KOPT-K1 (cell line): ENCODE results near the gene PPP1R8.
"Not testable (repeated sequence)": the region's sequence is repeated elsewhere in the genome, so short reads cannot be mapped to it uniquely, and the experiment has no call there.

Source experiments
- H3K27ac ChIP-seq: fragments of 200-600 bp; sonication (generic); 2 replicates; pipeline ENCODE4 v1.5.1; 2016; ENCODE audit warnings: antibody characterized with exemption, mild to moderate bottlenecking, low read depth, low read length; ENCODE audit not compliant: poor library complexity, severe bottlenecking
- H3K36me3 ChIP-seq: fragments of 200-600 bp; sonication (generic); 2 replicates; pipeline ENCODE4 v1.5.1; 2017; ENCODE audit warnings: antibody characterized with exemption, mild to moderate bottlenecking, low read length, moderate library complexity; ENCODE audit not compliant: insufficient read depth
- H3K9me3 ChIP-seq: fragments of 200-600 bp; sonication (generic); 2 replicates; pipeline ENCODE4 v1.5.1; 2017; ENCODE audit warnings: antibody characterized with exemption, low read length, mild to moderate bottlenecking; ENCODE audit not compliant: insufficient read depth, poor library complexity, severe bottlenecking

The PPP1R8 gene

DNA sequence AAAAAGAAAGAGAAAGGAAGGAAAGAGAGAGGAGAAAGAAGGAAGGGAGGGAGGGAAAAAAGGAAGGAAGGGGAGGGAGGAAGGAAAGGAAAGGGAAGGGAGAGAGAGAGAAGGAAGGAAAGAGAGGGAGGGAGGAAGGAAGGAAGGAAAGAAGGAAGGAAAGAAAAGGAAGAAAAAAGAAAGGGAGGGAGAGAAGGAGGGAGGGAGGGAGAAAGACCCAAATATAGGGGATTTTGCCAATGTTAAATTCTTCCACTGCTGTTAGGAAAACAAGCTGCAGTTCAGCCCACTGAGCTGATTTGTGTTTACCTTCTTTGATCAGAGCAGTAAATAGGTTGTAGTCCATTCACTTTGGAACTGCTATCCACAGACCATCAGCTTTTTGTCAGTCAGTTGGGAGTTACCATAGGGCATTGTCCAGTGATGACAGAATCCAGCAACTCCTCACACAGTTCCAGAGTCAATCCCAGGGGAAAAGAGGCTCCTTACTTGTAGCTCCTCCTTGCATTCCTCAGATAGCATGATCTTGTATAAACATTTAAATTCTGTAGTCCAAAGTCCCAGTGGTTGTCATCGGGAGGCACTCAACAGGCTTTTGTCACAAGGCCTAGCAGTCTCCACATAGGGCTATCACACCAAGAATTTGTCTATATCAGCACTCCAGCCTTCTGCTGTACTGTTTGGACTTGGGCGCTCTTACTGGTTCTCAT is 13.5 kb upstream of the PPP1R8 start:
- peaks cover 81% of the 10 kb centered on the region for H3K36me3 ChIP-seq
- no peaks in the 10 kb centered on the region for H3K9me3 ChIP-seq
- H3K27ac ChIP-seq: no peak overlapping the region

DNA sequence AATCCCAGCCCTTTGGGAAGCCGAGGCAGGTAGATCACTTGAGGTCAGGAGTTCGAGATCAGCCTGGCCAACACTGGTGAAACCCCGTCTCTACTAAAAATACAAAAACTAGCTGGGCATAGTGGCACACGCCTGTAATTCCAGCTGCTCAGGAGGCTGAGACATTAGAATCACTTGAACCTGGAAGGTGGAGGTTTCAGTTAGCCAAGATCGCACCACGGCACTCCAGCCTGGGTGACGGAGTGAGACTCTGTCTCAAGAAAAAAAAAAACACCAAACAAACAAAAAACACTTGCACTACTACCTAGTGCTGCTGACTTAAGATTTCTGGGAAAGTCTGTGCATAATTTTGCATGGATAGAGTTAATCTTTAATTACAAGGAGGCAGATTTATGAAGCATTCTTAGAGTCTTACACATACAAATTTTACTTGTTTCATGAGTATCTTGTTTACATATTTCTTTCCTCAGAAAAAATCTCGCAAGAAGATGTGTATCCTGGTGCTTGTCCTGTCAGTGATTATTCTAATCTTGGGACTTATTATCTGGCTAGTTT is 8.7 kb upstream of the PPP1R8 start:
- no peaks in the 10 kb centered on the region for H3K9me3 ChIP-seq
- no peak overlapping the region for H3K27ac ChIP-seq
- H3K36me3 ChIP-seq: peaks cover 50% of the 10 kb centered on the region

DNA sequence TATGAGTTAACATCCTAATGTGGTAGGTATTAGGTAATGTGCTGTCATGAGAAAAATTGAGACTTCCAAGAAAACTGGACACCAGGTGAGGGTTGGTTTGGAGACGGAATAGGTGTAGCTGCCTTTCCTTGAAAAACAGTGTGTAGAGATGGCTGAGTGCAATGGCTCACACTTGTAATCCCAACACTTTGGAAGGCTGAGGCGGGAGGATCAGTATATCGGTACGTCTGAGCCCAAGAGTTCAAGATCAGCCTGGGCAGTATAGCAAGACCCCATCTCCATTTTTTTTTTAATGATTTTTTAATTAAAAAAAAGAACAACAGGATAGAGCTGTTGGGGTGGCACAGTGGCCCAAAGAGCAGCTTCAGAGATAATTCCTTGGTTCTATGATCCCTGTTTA is 6.8 kb upstream of the PPP1R8 start:
- peaks cover 30% of the 10 kb centered on the region for H3K36me3 ChIP-seq
- H3K9me3 ChIP-seq: no peaks in the 10 kb centered on the region
- no peak overlapping the region for H3K27ac ChIP-seq

DNA sequence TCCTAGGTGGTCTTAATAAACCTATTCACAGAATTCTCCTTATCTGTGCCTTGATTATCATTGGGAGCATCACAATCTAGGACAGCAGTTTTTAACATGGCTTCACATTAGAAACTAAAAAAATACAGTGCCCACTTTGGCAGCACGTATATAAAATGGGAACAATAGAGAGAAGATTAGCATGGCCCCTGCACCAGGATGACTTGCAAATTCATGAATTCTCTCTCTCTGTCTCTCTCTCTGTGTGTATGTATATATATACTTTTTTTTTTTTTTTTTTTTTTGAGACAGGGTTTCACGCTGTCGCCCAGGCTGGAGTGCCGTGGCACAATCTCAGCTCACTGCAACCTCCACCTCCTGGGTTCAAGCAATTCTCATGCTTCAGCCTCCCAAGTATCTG is 6.2 kb upstream of the PPP1R8 start:
- H3K27ac ChIP-seq: no peak overlapping the region
- no peaks in the 10 kb centered on the region for H3K9me3 ChIP-seq
- peaks cover 26% of the 10 kb centered on the region for H3K36me3 ChIP-seq

DNA sequence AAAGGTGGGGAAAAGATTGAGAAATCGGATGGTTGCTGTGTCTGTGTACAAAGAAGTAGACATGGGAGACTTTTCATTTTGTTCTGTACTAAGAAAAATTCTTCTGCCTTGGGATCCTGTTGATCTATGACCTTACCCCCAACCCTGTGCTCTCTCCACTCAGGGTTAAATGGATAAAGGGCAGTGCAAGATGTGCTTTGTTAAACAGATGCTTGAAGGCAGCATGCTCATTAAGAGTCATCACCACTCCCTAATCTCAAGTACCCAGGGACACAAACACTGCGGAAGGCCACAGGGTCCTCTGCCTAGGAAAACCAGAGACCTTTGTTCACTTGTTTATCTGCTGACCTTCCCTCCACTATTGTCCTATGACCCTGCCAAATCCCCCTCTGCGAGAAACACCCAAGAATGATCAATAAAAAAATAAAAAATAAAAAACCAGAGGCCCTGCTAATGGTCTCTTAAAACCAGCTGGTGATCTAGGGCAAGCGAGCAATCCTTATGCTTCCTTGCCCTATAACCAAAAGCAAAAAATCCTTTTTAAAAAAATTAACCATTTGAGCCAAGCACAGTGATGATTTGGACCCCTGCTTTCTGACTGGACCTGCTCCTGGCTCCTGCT is 1.1 kb upstream of the PPP1R8 start:
- not testable (repeated sequence) for H3K9me3 ChIP-seq, H3K27ac ChIP-seq
- peaks cover 21% of the 10 kb centered on the region for H3K36me3 ChIP-seq

DNA sequence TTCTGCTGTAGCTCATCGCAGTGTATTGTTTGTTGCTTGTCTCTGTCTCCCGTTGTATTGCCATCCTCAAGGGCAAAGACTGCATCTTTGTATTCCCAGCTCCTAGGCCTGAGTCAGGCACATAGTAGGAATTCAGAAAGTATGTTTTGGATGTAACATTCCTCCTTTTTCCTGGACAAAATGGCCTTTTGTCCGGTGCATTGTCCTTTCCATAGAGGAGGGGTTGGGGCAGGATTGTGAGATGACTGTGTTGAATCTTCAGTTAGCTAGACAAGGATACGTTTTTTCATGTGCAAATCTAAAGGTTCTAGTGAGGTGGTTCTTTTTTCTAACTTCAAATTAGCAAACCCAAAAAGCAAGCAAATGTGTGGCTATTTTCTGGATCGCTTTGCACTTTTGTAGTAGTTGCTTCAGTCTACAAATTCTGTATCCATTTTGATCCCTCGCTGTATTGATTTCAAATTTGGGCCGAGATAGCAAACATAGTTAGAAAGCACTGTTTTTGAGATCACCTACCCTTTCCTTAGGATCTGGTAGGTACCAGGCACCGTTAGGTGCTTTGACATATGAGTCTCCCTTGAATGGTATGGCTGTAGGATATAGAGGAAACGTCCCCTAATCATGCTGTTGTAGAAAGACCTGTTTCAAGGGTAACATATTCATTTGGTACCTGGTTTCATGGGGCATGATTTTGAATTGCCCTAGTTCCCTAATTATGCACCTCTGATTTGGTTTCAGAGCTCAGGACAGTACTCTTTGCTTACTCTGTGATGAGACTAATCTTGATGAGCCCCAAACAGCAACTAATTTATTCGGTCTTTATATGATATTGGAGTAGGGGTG is 1.2 kb downstream of the PPP1R8 start:
- H3K9me3 ChIP-seq: no peaks in the 10 kb centered on the region
- H3K27ac ChIP-seq: peak overlapping the region; percentile 77
- H3K36me3 ChIP-seq: peaks cover 44% of the 10 kb centered on the region

DNA sequence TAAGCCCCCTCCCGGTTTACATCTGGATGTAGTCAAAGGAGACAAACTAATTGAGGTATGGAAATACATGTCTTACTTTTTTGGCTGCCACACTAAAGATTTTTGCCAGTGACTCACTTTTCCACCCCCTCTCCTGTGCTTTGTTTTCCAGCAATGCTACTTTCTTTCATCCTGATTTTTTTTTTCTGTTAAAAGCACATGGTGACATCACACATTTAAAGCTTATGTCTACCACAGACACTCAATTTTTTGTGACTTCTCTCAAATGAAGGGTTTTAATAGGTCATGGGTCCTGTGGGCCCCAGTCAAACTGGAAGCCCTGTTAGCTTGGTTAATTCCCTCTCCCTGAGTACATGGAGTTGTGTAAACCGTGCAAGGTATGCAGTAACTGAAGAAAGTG is 2.2 kb downstream of the PPP1R8 start:
- Histone ChIP-seq H3K27ac (no peak overlapping the region), H3K9me3 (no peaks in the 10 kb centered on the region), H3K36me3 (peaks cover 51% of the 10 kb centered on the region)

DNA sequence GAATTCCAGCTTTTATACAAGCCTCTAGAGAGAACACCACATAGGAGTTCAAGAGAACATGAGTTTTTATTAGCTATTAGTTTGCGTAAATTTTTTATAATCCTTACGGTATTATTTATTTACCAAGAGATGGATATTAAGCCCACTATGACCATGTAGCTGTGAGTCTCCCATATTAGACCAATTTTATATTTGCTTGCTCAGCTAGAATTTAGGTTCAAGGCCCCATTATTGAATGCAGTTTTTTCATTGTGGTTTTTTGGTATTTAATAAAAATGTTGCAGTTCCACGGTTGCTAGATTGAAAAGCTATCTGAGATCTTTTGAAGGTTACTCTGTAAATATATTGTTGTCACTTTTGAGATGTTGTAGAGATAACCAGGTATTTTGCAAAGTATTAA is 2.9 kb downstream of the PPP1R8 start:
- Histone ChIP-seq H3K27ac (no peak overlapping the region), H3K36me3 (peaks cover 55% of the 10 kb centered on the region), H3K9me3 (no peaks in the 10 kb centered on the region)

DNA sequence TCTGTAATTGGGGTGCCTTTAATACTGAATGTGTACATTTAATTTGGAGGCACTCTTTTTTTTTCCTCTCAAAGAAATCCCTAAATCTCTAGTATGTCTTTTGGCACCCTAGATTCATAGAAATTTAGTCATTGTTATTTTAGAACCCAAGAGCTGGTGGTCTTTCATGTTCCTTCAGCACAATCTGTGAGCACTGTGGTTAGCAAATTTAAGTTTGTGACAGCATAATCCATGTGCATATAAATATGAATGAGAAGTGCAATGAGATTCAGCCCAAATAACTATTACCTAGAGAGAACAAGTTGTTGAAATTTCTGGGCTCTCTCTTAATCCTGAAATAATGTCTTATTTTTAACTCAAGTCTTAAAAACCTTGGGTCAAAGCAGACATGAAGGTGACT is 4.5 kb downstream of the PPP1R8 start:
- Histone ChIP-seq H3K36me3 (peaks cover 71% of the 10 kb centered on the region), H3K9me3 (no peaks in the 10 kb centered on the region)

DNA sequence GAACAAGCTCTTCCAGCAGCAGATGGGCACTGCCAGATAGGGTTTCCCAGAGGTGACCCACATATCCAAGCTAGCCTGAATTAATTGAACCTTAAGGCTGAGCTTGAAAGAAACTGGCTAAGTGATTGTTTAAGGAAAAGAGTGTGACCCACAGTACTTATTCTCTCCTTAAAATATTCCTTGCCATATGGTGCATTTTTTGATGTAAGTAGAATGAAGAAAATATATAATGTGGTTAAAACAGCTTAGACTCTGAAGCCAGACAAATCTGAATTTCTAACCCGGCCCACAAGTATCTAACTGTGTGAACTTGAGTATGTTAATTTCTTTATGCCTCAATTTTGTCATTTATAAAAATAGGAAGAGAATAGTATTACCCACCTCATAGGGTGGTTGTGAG is 4.9 kb downstream of the PPP1R8 start:
- no peaks in the 10 kb centered on the region for H3K9me3 ChIP-seq
- H3K27ac ChIP-seq: no peak overlapping the region
- H3K36me3 ChIP-seq: peaks cover 75% of the 10 kb centered on the region

More for the DNA sequence above, 4.5 kb downstream of the PPP1R8 start:
- no peak overlapping the region for H3K27ac ChIP-seq

DNA sequence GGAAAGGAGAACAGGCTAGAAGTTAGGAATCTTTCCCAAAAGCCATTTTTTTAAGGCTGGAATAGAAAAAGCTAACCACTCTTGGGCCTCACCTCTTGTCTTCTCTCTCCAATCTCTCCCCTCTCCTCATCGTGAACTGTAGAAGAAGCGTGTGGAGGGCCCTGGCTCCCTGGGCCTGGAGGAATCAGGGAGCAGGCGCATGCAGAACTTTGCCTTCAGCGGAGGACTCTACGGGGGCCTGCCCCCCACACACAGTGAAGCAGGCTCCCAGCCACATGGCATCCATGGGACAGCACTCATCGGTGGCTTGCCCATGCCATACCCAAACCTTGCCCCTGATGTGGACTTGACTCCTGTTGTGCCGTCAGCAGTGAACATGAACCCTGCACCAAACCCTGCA is 19.4 kb downstream of the PPP1R8 start:
- H3K27ac ChIP-seq: no peak overlapping the region
- peaks cover 69% of the 10 kb centered on the region for H3K36me3 ChIP-seq
- H3K9me3 ChIP-seq: no peaks in the 10 kb centered on the region

DNA sequence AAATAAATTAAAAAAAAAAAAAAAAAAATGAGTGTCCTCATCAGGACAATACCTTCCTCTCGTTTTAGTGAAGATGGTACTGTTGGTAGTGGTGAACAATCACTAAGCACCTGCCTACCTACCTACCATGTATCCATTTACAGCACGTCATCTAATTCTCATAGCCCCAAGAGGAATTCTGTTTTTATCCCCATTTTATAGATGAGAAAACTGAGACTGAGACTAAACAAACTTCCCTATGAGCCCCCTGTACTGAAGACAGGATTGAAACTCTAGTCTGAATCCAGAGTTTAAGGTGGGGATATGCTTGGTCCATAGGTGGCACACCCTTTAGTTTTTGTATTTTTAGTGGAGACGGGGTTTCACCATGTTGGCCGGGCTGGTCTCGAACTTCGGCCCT is 24.5 kb downstream of the PPP1R8 start:
- peaks cover 18% of the 10 kb centered on the region for H3K36me3 ChIP-seq
- H3K9me3 ChIP-seq: no peaks in the 10 kb centered on the region
- H3K27ac ChIP-seq: no peak overlapping the region

DNA sequence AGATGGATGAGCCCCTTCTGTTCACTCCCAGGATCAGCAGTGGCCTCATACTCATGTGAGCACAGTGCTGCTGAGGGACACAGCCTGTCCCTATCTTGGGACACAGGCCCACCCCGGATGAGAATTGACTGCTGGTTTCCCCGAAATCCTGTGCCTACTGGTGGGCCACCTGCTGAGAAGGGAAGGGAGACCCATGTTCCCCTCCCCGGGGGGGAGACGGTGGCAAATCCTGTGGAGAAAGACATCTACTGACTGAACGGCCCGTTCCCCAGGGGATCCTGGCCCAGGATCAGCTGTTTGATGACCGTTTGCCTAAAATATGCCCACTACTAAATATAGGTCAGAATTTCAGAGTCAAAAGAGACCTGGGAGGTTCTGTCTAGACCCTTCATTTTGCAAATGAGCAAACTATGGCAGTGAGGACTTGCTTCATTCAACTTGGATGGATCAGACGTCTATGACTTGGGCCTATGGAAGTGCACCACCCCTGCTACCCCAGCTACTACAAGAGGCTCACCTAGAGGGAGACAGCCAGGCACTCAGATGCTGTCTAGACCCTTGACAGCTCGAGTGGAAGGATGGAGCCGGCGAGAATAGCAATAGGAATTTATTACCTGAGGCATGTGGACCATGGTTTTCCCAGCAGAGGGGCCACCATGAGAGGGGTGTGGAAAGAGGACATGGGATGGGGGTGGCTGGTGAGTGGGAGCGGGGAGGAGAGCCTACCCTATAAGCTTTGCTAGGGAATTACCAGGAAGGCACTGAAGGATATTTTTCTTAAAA is 26.2 kb downstream of the PPP1R8 start:
- no peak overlapping the region for H3K27ac ChIP-seq
- H3K36me3 ChIP-seq: peaks cover 2% of the 10 kb centered on the region
- H3K9me3 ChIP-seq: no peaks in the 10 kb centered on the region

DNA sequence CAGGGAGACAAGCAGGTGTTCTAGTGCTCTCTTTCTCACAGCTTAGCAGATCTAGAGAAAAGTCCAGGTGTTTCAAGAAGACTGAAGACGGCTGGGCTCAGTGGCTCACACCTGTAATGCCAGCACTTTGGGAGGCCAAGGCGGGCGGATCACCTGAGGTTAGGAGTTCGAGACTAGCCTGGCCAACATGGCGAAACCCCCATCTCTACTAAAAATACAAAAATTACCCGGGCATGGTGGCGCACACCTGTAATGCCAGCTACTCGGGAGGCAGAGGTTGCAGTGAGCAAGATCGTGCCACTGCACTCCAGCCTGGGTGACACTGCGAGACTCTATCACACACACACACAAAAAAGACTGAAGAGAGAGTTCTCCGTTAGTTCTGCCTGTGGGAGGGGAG is 27.0 kb downstream of the PPP1R8 start:
- not testable (repeated sequence) for H3K27ac ChIP-seq, H3K36me3 ChIP-seq, H3K9me3 ChIP-seq
